Lower leg skin (tissue), 4 donors: ENCODE data around the gene SPATA46. TPM values are rescaled to one million over a fixed set of nuclear protein-coding genes. Genes with fewer than 3 reads are reported as not detected.

Experiments used
- DNase-seq, 2 donors: peaks; one replicate each; pipeline ENCODE4 v3.0.0-alpha.2; 2019; ENCODE audit warnings: low spot score in 2 of 2
- H3K4me3 ChIP-seq: fragments of 200-600 bp; sonication (generic); 2 replicates; pipeline ENCODE4 v1.5.1; 2017; ENCODE audit warnings: mild to moderate bottlenecking, low read depth; ENCODE audit not compliant: poor library complexity, severe bottlenecking
- CTCF ChIP-seq, 3 donors: fragments of 450-650 bp; IDR thresholded peaks; one replicate each; pipeline ENCODE4 v1.5.1; 2016; ENCODE audit warnings: antibody characterized with exemption in 3 of 3, mild to moderate bottlenecking in 3 of 3, moderate library complexity in 2 of 3
- POLR2A ChIP-seq, 2 donors: fragments of 450-650 bp; IDR thresholded peaks; one replicate each; pipeline ENCODE4 v1.6.1; 2016 to 2017; ENCODE audit warnings: antibody characterized with exemption in 2 of 2, mild to moderate bottlenecking in 1 of 2, moderate library complexity in 1 of 2
- WGBS, 2 donors: methylation state at CpG; one replicate each; pipeline ENCODE4 v1.1.5; 2018; 5-methylcytosine and 5-hydroxymethylcytosine counted together
- intact Hi-C: fragments of 100-400 bp; cut with DNase I; formaldehyde crosslinking; loops from one replicate; pipeline ENCODE4 v1.15.0; 2023; ENCODE audit warnings: low total_unique reads
- total RNA-seq, 4 donors: library from RNA; depleted of rRNA; stranded (reverse); fragments of >200 nt; gene quantifications; one replicate each; pipeline ENCODE4 v1.1.0, GENCODE V29; 2016

SPATA46 gene
- total RNA-seq, 4 donors from 2014 or later, result not detected

- 69 to 77% methylated on average over 13 of the region's 13 CpGs for WGBS, 2 donors
- H3K4me3 ChIP-seq, result no peak overlapping the region
- intact Hi-C loops, result no loop called here
- TF ChIP-seq POLR2A (IDR thresholded peaks at IDR 0.05) (no peak), CTCF (IDR thresholded peaks at IDR 0.05) (no peak)
- DNase-seq, result peak in 1 of 2 donors; percentile 14
These were observed 5.5 kb upstream of the SPATA46 start for GRCh38 chr1:162381941-162382750.

- WGBS, 2 donors, result 44 to 50% methylated on average over 3 of the region's 3 CpGs
- TF ChIP-seq POLR2A (IDR thresholded peaks at IDR 0.05) (no peak), CTCF (IDR thresholded peaks at IDR 0.05) (no peak)
- peak in 1 of 2 donors; percentile 32 for DNase-seq
- intact Hi-C loops, result no loop called here
- H3K4me3 ChIP-seq, result no peak within 1 kb of the TSS
These were observed 4.7 kb upstream of the SPATA46 start, which contains the start of gene C1orf226 for GRCh38 chr1:162381383-162381782. C1orf226 (plus strand) TSS chr1:162381728; CDS start chr1:162381902, 174 bp downstream.

- H3K4me3 ChIP-seq, result no peak overlapping the region
- 86 to 88% methylated on average over 6 of the region's 6 CpGs for WGBS, 2 donors
- peak; percentile 11 to 75 for DNase-seq
- intact Hi-C loops, result no loop called here
- TF ChIP-seq CTCF (IDR thresholded peaks at IDR 0.05) (no peak), POLR2A (IDR thresholded peaks at IDR 0.05) (no peak)
These were observed 3.6 kb upstream of the SPATA46 start for GRCh38 chr1:162380061-162380846.

GRCh38 chr1:162375463-162375862, 1.2 kb downstream of the SPATA46 start:
- 84 to 85% methylated on average over 8 of the region's 8 CpGs for WGBS, 2 donors
- intact Hi-C loops, result no loop called here
- DNase-seq, result peak in 1 of 2 donors; percentile 62
- H3K4me3 ChIP-seq, result no peak overlapping the region
- TF ChIP-seq POLR2A (IDR thresholded peaks at IDR 0.05) (no peak), CTCF (IDR thresholded peaks at IDR 0.05) (no peak)

GRCh38 chr1:162374406-162374805, 2.2 kb downstream of the SPATA46 start:
- intact Hi-C loops, result no loop called here
- H3K4me3 ChIP-seq, result no peak overlapping the region
- WGBS, 2 donors, result 87% methylated on average over 9 of the region's 9 CpGs
- DNase-seq, result peak in 1 of 2 donors; percentile 76
- TF ChIP-seq POLR2A (IDR thresholded peaks at IDR 0.05), result no peak
- no peak for TF ChIP-seq CTCF (IDR thresholded peaks at IDR 0.05)
